IPS-NIHi11 (cell line): ENCODE data around the gene NOS1.
"Not testable (repeated sequence)": the region's sequence is repeated elsewhere in the genome, so short reads cannot be mapped to it uniquely, and the experiment has no call there.

Experiments used
- DNase-seq: peaks from one replicate; pipeline ENCODE4 v3.0.0; 2012; ENCODE audit warnings: mixed read lengths, low spot score

The NOS1 gene

DNA sequence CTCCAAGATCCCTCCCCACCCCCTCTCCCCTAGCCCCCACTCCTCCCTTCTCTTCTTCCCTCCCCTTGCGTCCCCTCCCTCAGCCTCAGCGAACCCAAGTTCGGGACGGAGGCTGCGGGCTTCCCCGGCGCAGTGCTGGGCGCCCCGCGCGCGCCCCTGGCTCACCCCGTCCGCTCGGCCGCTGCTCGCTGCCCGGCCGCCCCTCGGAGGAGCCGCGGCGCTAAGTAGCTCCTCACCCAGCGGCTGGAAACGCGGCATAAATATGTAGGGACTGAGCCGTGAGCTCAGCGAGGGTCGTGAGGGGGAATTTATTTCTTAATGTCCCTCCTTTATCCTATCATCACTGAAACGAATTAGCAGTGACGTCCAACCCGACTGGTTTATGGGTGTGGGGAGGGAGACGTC is at the start of gene NOS1:
Gene NOS1 (minus strand): TSS at position 280 of the 405 bp plus-strand sequence. CDS start 30,557 bp downstream, outside the sequence.
- peak; percentile 74 for DNase-seq

GRCh38 chr12:117409286-117409685 is 47.9 kb upstream of the NOS1 start:
- DNase-seq, result no peak

GRCh38 chr12:117408161-117408791 is 46.9 kb upstream of the NOS1 start:
- peak; percentile 48 for DNase-seq

DNA sequence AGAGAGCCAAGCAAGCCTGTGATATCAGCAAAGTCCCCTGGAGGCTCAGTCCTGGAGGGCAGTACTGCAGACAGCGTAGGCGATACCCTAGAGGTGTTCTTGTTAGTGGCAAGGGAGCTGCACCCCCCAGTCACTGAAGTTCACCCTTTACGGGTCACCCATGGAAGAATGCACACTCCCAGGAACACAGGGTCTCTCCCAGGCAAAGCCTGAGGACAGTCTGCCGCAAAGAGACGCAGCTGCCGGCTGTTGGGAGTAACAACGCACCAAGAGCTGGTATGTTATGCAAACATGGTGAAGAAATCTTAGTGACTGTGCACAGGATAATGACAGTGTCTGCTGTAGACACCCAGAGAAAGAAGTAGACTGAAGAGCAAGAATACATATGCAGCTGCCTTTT is 43.5 kb upstream of the NOS1 start:
- no peak for DNase-seq

- DNase-seq, result no peak
Measured at GRCh38 chr12:117404203-117404853, 42.9 kb upstream of the NOS1 start.

GRCh38 chr12:117403586-117404139 is 42.2 kb upstream of the NOS1 start:
- DNase-seq, result no peak

- DNase-seq, result no peak
Measured at GRCh38 chr12:117402363-117402762, 40.9 kb upstream of the NOS1 start.

DNA sequence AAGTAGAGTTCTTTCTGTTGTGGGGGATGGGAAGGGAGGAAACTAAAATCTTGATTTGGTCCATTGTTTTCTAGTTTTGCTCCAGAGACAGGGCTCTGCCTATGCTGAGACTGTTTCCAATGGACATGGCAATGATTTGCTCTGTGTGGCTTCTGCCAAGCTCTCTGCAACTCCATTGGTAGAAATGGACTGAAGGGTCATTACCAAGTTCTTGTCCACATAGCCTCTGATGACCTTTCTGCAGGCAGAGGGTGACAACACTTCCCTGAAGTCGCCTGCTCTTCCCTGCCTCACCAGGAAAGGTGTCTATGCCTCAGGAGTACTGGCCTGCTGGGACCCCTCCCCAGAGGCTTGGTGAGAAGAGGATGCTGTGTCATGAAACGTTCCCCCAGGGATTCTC is 39.5 kb upstream of the NOS1 start:
- no peak for DNase-seq

- DNase-seq, result not testable (repeated sequence)
Measured at GRCh38 chr12:117398482-117398881, 37.1 kb upstream of the NOS1 start.

DNA sequence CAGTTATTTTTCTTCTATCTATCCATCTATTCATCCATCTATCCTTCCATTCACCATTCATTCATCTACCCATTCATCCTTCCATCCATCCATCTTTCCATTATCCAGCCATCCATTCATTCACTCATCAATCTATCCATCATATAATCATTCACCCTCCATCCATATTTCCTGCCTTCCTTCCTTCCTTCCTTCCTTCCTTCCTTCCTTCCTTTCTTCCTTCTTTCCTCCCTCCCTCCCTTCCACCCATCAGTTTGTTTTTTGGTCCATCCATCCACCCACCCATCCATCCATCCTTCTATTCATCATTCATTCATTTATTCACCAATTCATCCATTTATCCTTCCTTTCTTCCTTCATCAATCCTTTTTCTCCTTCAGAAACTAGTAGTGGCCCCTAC is 34.3 kb upstream of the NOS1 start:
- DNase-seq, result no peak

DNA sequence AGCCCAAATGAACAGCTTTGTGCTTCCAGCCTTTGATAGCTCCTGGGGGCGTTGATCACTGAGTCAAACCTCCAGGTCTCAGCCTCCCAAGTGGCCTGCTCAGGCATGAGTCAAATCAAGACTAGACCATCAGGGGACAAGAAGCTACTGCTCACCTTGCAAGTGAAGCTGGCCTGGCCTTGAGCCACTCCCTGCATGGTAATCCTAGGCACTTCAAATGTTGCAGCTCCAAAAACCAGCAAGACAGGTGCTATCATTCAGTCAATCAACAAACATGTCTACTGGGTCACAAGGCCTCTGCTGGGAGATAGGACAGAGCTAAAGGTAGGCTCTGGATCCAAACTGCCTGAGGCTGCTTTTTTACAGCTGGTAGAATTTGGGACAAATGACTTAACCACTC is 33.1 kb upstream of the NOS1 start:
- DNase-seq, result no peak

GRCh38 chr12:117393656-117394055 is 32.2 kb upstream of the NOS1 start:
- DNase-seq, result no peak

DNA sequence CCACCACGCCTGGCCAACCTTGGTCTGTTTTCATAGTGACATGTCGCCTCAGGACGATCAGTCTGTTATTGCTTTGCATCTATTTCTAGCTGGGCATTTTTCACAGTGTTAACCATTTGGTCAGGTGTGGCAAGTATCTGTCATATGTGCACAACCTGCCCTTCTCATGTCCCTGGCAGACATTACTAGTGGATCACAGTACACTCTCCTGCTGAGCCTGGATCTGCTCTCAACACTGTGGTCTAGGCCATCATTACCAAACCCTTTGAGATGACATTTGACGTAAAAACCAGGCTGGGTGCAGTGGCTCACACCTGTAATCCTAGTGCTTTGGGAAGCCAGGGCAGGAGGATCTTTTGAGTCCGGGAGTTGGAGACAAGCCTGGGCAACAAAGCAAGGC is 29.4 kb upstream of the NOS1 start:
- DNase-seq, result no peak

DNA sequence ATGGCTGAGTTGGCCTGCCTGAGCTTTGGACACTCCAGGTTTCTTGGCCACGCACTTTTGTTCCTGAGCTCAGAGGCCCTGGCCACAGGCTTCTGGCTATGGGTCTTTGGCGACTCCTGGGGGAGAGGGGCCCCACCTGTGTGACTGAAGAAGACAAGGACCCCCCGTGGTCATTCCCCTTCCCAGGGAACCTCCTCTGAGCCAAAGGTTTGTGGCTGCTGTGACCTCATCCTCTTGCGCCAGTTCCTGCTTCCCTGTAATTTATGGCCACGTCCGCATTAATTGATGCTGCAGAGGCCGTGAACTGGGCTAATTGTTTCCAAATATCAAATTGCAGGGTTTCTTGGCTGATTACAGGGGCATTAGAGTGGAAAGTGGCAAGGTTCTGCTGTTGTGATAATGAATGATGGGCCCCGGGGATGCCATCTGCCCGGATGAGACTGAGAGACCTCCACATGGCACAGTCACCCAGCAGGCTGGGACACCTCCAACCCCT is 27.6 kb upstream of the NOS1 start:
- no peak for DNase-seq

DNA sequence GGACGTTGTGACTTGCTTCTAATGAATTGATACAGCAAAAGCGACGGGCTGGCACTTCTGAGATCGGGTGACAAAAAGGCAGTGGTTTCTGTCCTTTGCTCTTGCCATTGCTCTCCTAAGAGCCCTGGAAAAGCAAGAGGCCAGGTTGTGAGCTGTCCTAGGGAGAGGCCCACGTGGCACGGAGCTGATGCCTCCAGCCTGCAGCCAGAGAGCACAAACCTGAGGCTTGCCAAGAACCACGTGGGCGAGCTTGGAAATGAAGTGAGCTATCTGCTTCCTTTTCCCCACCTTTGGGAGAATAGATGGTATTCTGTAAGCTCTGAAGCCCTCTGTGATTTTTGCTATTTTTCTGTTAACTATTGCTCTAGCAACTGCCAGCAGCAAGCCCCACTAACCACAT is 26.4 kb upstream of the NOS1 start:
- DNase-seq, result no peak

- no peak for DNase-seq
Measured at GRCh38 chr12:117384735-117385134, 23.3 kb upstream of the NOS1 start.

GRCh38 chr12:117380083-117380482 is 18.7 kb upstream of the NOS1 start:
- DNase-seq, result no peak

- DNase-seq, result peak; percentile 65
Measured at GRCh38 chr12:117377758-117378157, 16.3 kb upstream of the NOS1 start.

- no peak for DNase-seq
Measured at GRCh38 chr12:117370588-117370987, 9.2 kb upstream of the NOS1 start.

- not testable (repeated sequence) for DNase-seq
Measured at GRCh38 chr12:117370000-117370399, 8.6 kb upstream of the NOS1 start.

GRCh38 chr12:117367006-117367638 is 5.7 kb upstream of the NOS1 start:
- peak; percentile 93 for DNase-seq

GRCh38 chr12:117365049-117365616 is 3.7 kb upstream of the NOS1 start:
- DNase-seq, result no peak
